HEK293 (cell line): ENCODE data around the gene CCSER2.
A peak's percentile ranks its signal among the peaks of the same experiment; 100 is the strongest.

Experiments used
- CTCF ChIA-PET: fragments of 350-600 bp; formaldehyde crosslinking; extraction: SDS; loops from one replicate; lab custom pipeline; 2021; ENCODE audit warnings: antibody characterized with exemption; lab: Yijun Ruan, JAX
- POLR2A ChIA-PET: fragments of 300-600 bp; formaldehyde crosslinking; extraction: SDS; loops from one replicate; lab custom pipeline; 2020; ENCODE audit warnings: antibody characterized with exemption, inconsistent platforms; lab: Yijun Ruan, JAX
- H3K27ac ChIP-seq: fragments of 200-500 bp; sonication (Bioruptor generic); 2 replicates; pipeline ENCODE4 v1.5.1; 2014; ENCODE audit warnings: low read depth, low read length, control low read depth, inconsistent platforms; ENCODE audit errors: extremely low read depth
- H3K36me3 ChIP-seq, 2 experiments: fragments of 200-500 bp in 1 of 2; sonication (Bioruptor generic) in 1 of 2; 1 replicate in 1 of 2; 2 replicates in 1 of 2; pipeline ENCODE4 v1.5.1; 2014 to 2017; ENCODE audit warnings: inconsistent platforms in 2 of 2, low read length in 2 of 2; ENCODE audit not compliant: control insufficient read depth in 2 of 2, insufficient read depth in 1 of 2
- H3K4me1 ChIP-seq: fragments of 200-500 bp; sonication (Bioruptor generic); 2 replicates; pipeline ENCODE4 v1.5.1; 2014; ENCODE audit warnings: mild to moderate bottlenecking, low read length, inconsistent platforms; ENCODE audit not compliant: control insufficient read depth, insufficient read depth
- H3K4me3 ChIP-seq: 2 replicates; pipeline ENCODE4 v1.5.1; 2011; ENCODE audit warnings: low read depth, mild to moderate bottlenecking, control low read depth, low read length, moderate library complexity
- H3K9me3 ChIP-seq: fragments of 200-500 bp; sonication (Bioruptor generic); 2 replicates; pipeline ENCODE4 v1.5.1; 2014; ENCODE audit warnings: low read depth, low read length, inconsistent platforms; ENCODE audit not compliant: control insufficient read depth, insufficient read depth
- GFI1B ChIP-seq: fragments of 450-650 bp; formaldehyde crosslinking; IDR thresholded peaks from 2 replicates; pipeline ENCODE4 v1.5.1; 2016; ENCODE audit warnings: missing biosample characterization, missing genetic modification characterization
- GLIS2 ChIP-seq: fragments of 450-650 bp; formaldehyde crosslinking; IDR thresholded peaks from 2 replicates; pipeline ENCODE4 v1.5.1; 2016; ENCODE audit warnings: missing biosample characterization, missing genetic modification characterization
- KLF9 ChIP-seq: fragments of 450-650 bp; formaldehyde crosslinking; IDR thresholded peaks from 2 replicates; pipeline ENCODE4 v1.5.1; 2016; ENCODE audit warnings: missing biosample characterization, missing genetic modification characterization, low read depth
- SP2 ChIP-seq: fragments of 450-650 bp; formaldehyde crosslinking; IDR thresholded peaks from 2 replicates; pipeline ENCODE4 v1.5.1; 2016; ENCODE audit warnings: missing biosample characterization, missing genetic modification characterization
- TCF7L2 ChIP-seq: IDR thresholded peaks from 2 replicates; pipeline ENCODE4 v1.6.1; 2011; ENCODE audit warnings: low read depth, mild to moderate bottlenecking, inconsistent platforms, low read length, moderate library complexity, borderline replicate concordance
- WT1 ChIP-seq: fragments of 450-650 bp; formaldehyde crosslinking; IDR thresholded peaks from 2 replicates; pipeline ENCODE4 v1.5.1; 2016; ENCODE audit warnings: missing biosample characterization, missing genetic modification characterization
- ZBTB44 ChIP-seq: fragments of 450-650 bp; IDR thresholded peaks from 2 replicates; pipeline ENCODE4 v1.5.1; 2018; ENCODE audit warnings: missing biosample characterization, mild to moderate bottlenecking, missing genetic modification characterization
- ZBTB7A ChIP-seq: fragments of 450-650 bp; formaldehyde crosslinking; IDR thresholded peaks from 2 replicates; pipeline ENCODE4 v1.5.1; 2016; ENCODE audit warnings: low read depth, missing biosample characterization, missing genetic modification characterization
- ZNF114 ChIP-seq: fragments of 450-650 bp; formaldehyde crosslinking; IDR thresholded peaks from 2 replicates; pipeline ENCODE4 v1.5.0; 2017; ENCODE audit warnings: missing biosample characterization, missing genetic modification characterization
- ZNF138 ChIP-seq: fragments of 450-650 bp; formaldehyde crosslinking; IDR thresholded peaks from 2 replicates; pipeline ENCODE4 v1.5.1; 2016; ENCODE audit warnings: missing biosample characterization, missing genetic modification characterization, borderline replicate concordance
- ZNF354C ChIP-seq: fragments of 450-650 bp; formaldehyde crosslinking; IDR thresholded peaks from 2 replicates; pipeline ENCODE4 v1.5.1; 2016; ENCODE audit warnings: missing biosample characterization, missing genetic modification characterization, low read depth, borderline replicate concordance
- ZNF391 ChIP-seq: fragments of 450-650 bp; formaldehyde crosslinking; IDR thresholded peaks from 2 replicates; pipeline ENCODE4 v1.5.1; 2016; ENCODE audit warnings: low read depth, missing biosample characterization, missing genetic modification characterization, borderline replicate concordance
- ZNF558 ChIP-seq: fragments of 450-650 bp; formaldehyde crosslinking; IDR thresholded peaks from 2 replicates; pipeline ENCODE4 v1.5.1; 2016; ENCODE audit warnings: missing biosample characterization, missing genetic modification characterization
- ZNF626 ChIP-seq: fragments of 450-650 bp; sonication (Bioruptor Pico); formaldehyde crosslinking; IDR thresholded peaks from 2 replicates; pipeline ENCODE4 v1.5.1; 2018; ENCODE audit warnings: missing biosample characterization, missing genetic modification characterization, inconsistent platforms
- ZNF677 ChIP-seq: fragments of 450-650 bp; IDR thresholded peaks from 2 replicates; pipeline ENCODE4 v1.5.0; 2018; ENCODE audit warnings: missing biosample characterization, mild to moderate bottlenecking, missing genetic modification characterization, moderate library complexity
- ZNF747 ChIP-seq: fragments of 450-650 bp; formaldehyde crosslinking; IDR thresholded peaks from 2 replicates; pipeline ENCODE4 v1.5.1; 2016; ENCODE audit warnings: missing biosample characterization, missing genetic modification characterization
- ZNF768 ChIP-seq: fragments of 450-650 bp; formaldehyde crosslinking; IDR thresholded peaks from 2 replicates; pipeline ENCODE4 v1.5.1; 2018; ENCODE audit warnings: missing biosample characterization, mild to moderate bottlenecking, missing genetic modification characterization
- TF ChIP-seq, protein P1 (sequence below): fragments of 450-650 bp; formaldehyde crosslinking; IDR thresholded peaks from 2 replicates; pipeline ENCODE4 v1.5.1; 2016; ENCODE audit warnings: missing biosample characterization, missing genetic modification characterization
- TF ChIP-seq, protein P2 (sequence below): sonication (generic); formaldehyde crosslinking; IDR thresholded peaks from 2 replicates; pipeline ENCODE4 v1.8.1; 2022; ENCODE audit warnings: mild to moderate bottlenecking, moderate library complexity, missing genetic modification reagents
- TF ChIP-seq, protein P3 (sequence below): fragments of 450-650 bp; formaldehyde crosslinking; IDR thresholded peaks from 2 replicates; pipeline ENCODE4 v1.5.0; 2017; ENCODE audit warnings: missing biosample characterization, missing genetic modification characterization, borderline replicate concordance
- TF ChIP-seq, protein P4 (sequence below): fragments of 450-650 bp; formaldehyde crosslinking; conservative IDR thresholded peaks from 2 replicates; pipeline ENCODE4 v1.5.1; 2016; ENCODE audit warnings: low read depth, missing biosample characterization, missing genetic modification characterization

CCSER2 gene, protein sequence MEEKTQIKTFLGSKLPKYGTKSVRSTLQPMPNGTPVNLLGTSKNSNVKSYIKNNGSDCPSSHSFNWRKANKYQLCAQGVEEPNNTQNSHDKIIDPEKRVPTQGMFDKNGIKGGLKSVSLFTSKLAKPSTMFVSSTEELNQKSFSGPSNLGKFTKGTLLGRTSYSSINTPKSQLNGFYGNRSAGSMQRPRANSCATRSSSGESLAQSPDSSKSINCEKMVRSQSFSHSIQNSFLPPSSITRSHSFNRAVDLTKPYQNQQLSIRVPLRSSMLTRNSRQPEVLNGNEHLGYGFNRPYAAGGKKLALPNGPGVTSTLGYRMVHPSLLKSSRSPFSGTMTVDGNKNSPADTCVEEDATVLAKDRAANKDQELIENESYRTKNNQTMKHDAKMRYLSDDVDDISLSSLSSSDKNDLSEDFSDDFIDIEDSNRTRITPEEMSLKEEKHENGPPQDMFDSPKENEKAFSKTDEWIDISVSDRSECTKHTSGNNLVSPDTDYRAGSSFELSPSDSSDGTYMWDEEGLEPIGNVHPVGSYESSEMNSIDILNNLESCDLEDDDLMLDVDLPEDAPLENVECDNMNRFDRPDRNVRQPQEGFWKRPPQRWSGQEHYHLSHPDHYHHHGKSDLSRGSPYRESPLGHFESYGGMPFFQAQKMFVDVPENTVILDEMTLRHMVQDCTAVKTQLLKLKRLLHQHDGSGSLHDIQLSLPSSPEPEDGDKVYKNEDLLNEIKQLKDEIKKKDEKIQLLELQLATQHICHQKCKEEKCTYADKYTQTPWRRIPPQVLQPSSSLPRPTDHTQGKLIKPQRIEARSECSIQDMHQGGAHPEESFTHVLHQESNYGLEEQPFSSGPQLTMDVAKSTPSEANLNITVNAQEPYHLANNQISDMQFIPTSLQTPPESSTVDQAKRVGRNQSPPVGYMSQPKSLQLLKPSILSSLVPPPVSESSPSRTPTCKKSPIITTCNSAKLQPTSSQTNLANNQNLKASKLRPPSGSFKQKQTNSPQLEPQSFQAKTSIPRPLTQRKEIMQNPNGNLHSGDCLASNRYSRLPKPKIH

GRCh38 chr10:84328418-84329195 is at the start of gene CCSER2:
Gene CCSER2 (plus strand): TSS chr10:84328589. CDS start chr10:84371053, 42,464 bp downstream.
- CTCF ChIA-PET: interaction anchor here (0.7 to 1.8 kb wide), 3 partner anchors 24 to 118 kb away, joined by 3 to 8 read pairs (median 6); no protein-coding TSS in a partner anchor
- TF ChIP-seq KLF9 (tag by site-specific recombination) (no peak), ZBTB7A (tag by site-specific recombination) (no peak), GFI1B (0 out of 2 replicates have a peak, but pooled peaks have one; percentile 59), WT1 (no peak), SP2 (tag by site-specific recombination) (peak; percentile 7; the same call in 1 of the 2 replicates), ZNF558 (tag by site-specific recombination) (no peak), ZNF677 (peak; percentile 63; the same call in 1 of the 2 replicates), ZNF768 (tag by site-specific recombination) (no peak), TCF7L2 (no peak), ZNF626 (tag by site-specific recombination) (no peak), ZNF114 (tag by site-specific recombination) (no peak), GLIS2 (tag by site-specific recombination) (no peak), ZNF138 (tag by site-specific recombination) (no peak), ZNF391 (no peak), ZBTB44 (tag by site-specific recombination) (no peak), ZNF354C (tag by site-specific recombination) (no peak), ZNF747 (tag by site-specific recombination) (no peak)
- TF ChIP-seq, protein P1, sequence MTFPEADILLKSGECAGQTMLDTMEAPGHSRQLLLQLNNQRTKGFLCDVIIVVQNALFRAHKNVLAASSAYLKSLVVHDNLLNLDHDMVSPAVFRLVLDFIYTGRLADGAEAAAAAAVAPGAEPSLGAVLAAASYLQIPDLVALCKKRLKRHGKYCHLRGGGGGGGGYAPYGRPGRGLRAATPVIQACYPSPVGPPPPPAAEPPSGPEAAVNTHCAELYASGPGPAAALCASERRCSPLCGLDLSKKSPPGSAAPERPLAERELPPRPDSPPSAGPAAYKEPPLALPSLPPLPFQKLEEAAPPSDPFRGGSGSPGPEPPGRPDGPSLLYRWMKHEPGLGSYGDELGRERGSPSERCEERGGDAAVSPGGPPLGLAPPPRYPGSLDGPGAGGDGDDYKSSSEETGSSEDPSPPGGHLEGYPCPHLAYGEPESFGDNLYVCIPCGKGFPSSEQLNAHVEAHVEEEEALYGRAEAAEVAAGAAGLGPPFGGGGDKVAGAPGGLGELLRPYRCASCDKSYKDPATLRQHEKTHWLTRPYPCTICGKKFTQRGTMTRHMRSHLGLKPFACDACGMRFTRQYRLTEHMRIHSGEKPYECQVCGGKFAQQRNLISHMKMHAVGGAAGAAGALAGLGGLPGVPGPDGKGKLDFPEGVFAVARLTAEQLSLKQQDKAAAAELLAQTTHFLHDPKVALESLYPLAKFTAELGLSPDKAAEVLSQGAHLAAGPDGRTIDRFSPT: no peak
- TF ChIP-seq, protein P2, sequence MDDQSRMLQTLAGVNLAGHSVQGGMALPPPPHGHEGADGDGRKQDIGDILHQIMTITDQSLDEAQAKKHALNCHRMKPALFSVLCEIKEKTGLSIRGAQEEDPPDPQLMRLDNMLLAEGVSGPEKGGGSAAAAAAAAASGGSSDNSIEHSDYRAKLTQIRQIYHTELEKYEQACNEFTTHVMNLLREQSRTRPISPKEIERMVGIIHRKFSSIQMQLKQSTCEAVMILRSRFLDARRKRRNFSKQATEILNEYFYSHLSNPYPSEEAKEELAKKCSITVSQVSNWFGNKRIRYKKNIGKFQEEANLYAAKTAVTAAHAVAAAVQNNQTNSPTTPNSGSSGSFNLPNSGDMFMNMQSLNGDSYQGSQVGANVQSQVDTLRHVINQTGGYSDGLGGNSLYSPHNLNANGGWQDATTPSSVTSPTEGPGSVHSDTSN: peak; percentile 54; the same call in 1 of the 2 replicates
- TF ChIP-seq, protein P3, sequence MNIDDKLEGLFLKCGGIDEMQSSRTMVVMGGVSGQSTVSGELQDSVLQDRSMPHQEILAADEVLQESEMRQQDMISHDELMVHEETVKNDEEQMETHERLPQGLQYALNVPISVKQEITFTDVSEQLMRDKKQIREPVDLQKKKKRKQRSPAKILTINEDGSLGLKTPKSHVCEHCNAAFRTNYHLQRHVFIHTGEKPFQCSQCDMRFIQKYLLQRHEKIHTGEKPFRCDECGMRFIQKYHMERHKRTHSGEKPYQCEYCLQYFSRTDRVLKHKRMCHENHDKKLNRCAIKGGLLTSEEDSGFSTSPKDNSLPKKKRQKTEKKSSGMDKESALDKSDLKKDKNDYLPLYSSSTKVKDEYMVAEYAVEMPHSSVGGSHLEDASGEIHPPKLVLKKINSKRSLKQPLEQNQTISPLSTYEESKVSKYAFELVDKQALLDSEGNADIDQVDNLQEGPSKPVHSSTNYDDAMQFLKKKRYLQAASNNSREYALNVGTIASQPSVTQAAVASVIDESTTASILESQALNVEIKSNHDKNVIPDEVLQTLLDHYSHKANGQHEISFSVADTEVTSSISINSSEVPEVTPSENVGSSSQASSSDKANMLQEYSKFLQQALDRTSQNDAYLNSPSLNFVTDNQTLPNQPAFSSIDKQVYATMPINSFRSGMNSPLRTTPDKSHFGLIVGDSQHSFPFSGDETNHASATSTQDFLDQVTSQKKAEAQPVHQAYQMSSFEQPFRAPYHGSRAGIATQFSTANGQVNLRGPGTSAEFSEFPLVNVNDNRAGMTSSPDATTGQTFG: no peak
- TF ChIP-seq, protein P4, sequence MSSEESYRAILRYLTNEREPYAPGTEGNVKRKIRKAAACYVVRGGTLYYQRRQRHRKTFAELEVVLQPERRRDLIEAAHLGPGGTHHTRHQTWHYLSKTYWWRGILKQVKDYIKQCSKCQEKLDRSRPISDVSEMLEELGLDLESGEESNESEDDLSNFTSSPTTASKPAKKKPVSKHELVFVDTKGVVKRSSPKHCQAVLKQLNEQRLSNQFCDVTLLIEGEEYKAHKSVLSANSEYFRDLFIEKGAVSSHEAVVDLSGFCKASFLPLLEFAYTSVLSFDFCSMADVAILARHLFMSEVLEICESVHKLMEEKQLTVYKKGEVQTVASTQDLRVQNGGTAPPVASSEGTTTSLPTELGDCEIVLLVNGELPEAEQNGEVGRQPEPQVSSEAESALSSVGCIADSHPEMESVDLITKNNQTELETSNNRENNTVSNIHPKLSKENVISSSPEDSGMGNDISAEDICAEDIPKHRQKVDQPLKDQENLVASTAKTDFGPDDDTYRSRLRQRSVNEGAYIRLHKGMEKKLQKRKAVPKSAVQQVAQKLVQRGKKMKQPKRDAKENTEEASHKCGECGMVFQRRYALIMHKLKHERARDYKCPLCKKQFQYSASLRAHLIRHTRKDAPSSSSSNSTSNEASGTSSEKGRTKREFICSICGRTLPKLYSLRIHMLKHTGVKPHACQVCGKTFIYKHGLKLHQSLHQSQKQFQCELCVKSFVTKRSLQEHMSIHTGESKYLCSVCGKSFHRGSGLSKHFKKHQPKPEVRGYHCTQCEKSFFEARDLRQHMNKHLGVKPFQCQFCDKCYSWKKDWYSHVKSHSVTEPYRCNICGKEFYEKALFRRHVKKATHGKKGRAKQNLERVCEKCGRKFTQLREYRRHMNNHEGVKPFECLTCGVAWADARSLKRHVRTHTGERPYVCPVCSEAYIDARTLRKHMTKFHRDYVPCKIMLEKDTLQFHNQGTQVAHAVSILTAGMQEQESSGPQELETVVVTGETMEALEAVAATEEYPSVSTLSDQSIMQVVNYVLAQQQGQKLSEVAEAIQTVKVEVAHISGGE (tag by site-specific recombination): no peak

More at GRCh38 chr10:84328418-84329195, at the start of gene CCSER2:
- POLR2A ChIA-PET: interaction anchor here (0.6 to 1.4 kb wide), 7 partner anchors 9 to 500 kb away, joined by 3 to 6 read pairs (median 4); no protein-coding TSS in a partner anchor
- Histone ChIP-seq H3K27ac (peak within 1 kb of the TSS; percentile 85), H3K9me3 (no peaks in the 10 kb centered on the region), H3K4me3 (peak within 1 kb of the TSS; percentile 67), H3K4me1 (peaks cover 7% of the 10 kb centered on the region), H3K36me3 (no peaks in the 10 kb centered on the region; a peak in 1 of 3 replicates)
